HG03039 (cell line): Measurements from ENCODE around the gene DTNB.
"Not testable (repeated sequence)": the region's sequence is repeated elsewhere in the genome, so short reads cannot be mapped to it uniquely, and the experiment has no call there.

Experiments
- ATAC-seq: cut with Tn5 transposase; IDR thresholded peaks from one replicate; pipeline ENCODE4 v1.9.1; 2021; ENCODE audit warnings: mild to moderate bottlenecking, moderate library complexity; ENCODE audit not compliant: unreplicated experiment

Gene DTNB

DNA sequence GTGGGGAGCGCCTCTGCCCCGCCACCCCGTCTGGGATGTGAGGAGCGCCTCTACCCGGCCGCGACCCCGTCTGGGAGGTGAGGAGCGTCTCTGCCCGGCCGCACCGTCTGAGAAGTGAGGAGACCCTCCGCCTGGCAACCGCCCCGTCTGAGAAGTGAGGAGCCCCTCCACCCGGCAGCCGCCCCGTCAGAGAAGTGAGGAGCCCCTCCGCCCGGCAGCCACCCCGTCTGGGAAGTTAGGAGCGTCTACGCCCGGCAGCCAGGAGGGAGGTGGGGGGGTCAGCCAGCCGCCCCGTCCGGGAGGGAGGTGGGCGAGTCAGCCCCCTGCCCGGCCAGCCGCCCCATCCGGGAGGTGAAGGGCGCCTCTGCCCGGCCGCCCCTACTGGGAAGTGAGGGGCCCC, 39.6 kb downstream of the DTNB start:
- ATAC-seq = not testable (repeated sequence)

DNA sequence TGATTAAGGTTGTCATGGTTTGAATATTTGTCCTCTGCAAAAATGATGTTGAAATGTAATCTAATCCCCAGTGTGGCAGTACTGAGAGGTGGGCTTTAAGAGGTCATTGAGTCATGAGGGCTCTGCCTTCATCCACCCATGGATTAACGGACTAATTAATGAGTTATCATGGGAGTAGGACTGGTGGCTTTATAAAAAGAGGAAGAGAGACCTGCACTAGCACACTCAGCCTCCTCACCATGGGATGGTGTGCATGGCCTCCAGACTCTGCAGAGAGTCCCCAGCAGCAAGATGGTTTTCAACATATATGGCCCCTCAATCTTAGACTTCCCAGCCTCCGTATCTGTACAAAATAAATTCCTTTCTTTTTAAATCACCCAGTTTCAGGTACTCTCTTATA, 41.0 kb downstream of the DTNB start:
- no peak for ATAC-seq

DNA sequence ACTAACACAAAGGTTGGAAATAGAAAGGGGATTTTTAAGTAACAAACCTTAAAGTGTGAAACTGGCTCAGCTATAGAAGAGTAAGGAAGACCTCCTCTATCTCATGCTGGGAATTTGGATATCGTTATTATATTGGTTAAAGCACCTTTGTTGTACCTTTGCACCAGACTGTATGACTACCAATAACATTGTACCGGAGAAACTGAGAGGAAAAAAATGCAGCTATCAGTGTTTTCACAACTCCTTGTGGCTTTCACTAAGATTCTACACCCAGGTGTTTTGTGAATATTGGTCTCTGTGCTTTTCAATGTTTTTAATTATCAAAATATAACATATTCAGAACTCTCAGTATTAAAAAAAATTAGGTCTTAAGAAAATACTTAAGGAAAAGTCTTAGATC, 48.7 kb downstream of the DTNB start:
- ATAC-seq = no peak

DNA sequence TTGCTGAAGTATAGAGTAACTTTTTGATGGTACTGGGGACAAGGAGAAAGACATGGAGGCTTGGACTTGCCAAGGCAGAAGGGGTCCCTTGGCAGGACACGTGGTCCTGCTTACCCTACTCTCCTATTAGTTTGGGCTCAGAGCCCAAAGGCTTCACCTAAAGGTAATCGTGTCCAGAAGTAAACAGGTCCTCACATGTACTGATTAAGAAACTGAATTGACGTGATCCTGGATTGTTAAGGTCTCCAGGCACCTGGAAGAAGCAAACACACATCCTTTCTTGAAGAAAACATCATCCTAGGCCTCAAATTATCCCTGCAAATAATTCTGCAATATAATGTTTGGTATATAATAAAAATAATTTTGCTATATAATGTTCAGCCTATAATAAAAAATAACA, 50.0 kb downstream of the DTNB start:
- ATAC-seq = no peak

DNA sequence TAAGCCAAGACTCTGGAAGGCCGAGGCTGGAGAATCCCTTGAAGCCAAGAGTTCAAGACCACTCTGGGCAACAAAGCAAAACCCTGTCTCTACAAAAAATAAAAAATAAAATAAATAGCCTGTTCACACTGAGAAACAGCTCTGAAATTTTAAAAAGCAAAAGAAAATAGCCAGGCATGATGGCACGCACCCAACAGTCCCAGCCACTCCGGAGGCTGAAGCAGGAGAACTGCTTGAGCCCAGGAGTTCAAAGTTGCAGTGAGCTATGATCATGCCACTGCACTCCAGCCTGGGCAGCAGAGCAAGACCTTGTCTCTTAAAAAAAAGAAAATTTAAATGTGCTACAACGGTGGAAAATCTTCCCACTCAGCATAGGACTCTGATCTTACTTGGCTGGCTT, 52.7 kb downstream of the DTNB start:
- ATAC-seq = no peak

DNA sequence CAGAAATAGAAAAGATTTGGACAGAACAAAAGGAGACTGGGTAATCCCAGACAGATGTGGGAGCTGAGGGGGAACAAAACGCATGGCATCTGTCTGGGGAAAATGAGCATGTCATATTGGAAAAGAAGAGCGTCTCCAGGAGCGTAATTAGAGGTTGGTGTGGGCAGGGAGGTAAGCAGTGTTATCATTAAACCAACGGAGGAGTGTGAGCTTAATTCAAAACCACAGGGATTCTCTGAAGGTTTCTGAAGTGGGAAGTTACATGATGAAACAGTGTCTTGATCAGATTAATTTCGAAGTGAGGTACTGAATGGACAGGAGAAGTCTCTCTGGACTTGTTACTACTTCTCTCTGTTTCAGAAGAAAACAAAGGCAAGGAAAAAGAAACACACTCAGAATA, 53.3 kb downstream of the DTNB start:
- no peak for ATAC-seq

DNA sequence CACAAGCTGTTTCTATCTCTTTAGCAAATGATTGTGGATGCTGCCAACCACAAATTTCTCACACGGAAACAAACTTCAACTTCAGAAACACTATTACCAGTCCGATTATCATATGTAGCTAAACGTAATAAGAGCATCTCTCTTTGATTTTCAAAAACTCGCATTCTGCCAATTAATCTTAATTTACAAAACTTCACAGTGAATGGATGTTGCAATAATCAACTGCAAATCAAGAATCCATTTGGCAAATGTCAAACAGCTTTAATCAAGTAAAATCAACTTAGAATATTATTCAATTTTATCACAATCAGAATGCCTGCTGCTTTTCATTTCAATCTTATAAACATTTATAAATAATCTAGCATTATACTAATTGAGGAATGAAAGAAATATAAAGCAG, 54.2 kb downstream of the DTNB start:
- no peak for ATAC-seq

DNA sequence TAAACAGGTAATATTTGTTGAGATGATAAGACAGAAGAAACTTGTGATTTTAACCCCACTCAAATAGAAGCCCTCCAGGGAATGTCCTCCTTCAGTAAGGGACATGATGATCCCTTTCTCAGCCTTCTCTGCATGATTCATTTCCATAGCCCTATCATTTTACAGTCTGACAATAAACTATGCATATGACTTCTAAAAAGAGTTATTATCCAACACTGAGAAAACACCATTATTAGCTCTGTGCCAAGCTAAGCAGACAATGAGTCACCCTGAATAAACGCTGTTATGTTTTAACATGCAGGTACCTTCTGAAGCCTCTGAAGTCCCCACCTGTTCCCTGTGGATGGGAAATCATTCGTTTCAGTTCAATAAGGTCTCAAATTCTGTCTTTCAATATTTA, 54.7 kb downstream of the DTNB start:
- ATAC-seq = no peak

DNA sequence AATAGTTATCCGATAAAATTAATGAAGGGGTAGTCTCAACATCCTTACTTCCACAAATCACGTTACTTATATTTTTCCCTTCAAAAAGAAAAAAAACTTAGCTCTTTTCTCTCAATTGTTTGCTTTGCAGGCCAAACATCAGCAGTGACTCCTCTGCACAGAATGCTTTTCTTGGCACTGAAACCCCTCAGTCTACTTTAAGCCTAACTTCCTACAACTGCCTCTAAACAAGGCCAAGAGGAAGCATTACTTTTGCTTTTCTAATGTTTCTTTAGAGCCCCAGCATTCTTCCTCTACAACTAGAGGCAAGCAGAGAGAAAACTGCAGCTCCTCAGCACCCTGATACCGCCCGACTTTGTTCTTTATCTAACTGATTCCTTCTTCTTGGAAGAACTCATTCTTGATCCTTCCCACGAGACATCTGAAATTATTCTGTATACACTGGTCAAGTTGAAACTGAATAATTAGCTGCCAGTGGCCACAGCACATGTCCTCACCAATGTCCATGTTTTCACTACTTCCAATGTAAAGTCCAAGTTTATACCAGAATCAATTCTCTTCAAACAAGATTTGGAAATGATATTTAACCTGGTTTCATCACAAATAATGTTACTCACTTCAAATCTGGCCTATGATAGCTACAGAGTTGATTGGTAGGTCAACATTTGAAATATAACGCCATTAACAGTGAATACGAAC, 55.3 kb downstream of the DTNB start:
- no peak for ATAC-seq

DNA sequence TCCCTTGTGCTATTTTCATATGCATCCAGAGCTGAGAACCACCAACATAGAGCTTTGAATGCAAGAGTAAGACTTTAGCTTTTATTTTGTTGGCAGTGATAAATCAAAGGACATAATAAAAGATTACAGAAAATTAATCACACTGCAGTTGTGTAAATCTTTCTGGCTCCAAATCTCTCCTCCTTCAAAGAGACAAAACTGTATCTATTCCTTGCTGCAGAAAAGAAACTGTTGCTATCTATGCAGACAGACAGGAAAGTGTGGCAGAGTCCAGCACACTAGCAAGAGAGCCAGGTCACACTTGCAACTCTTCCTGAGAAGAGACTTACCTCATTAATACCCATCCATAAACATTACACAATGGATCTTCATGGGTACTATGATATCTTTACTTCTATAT, 57.5 kb downstream of the DTNB start:
- no peak for ATAC-seq

DNA sequence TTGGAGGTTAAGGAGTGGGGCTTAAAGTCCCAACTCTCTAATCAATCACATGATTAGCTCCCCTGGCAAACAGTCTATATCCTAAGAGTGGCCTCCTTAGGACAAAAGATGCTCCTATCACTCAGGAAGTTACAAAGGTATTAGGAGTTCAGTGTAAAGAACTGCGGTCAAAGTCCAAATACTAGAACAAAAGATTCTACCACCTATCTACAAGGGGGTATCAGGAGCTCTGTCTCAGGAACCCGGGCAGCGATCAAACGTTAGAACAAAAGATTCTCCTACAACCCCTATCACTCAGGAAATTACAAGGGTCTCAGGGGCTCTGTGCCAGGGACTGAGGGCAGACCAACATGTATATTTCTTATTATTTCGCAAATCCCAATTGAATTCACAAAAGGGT, 58.0 kb downstream of the DTNB start:
- ATAC-seq = no peak

DNA sequence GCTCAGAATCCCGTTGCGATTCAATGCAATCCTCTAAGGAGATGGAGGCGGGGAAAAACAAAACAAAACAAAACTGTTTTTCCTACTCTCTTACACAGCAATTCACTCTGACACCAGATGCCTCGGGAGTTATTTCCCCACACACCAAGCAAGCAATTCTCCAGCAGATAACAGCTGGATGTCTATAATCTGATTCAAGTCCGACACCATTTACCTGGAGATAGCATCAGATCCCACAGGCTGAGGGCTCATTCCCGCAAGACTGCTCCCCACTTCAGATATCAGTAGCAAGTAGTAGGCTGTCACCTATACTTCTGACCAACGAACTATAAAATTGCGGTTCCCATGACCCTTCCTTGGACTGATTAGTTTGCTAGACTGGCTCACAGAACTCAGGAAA, 58.7 kb downstream of the DTNB start:
- ATAC-seq = no peak

DNA sequence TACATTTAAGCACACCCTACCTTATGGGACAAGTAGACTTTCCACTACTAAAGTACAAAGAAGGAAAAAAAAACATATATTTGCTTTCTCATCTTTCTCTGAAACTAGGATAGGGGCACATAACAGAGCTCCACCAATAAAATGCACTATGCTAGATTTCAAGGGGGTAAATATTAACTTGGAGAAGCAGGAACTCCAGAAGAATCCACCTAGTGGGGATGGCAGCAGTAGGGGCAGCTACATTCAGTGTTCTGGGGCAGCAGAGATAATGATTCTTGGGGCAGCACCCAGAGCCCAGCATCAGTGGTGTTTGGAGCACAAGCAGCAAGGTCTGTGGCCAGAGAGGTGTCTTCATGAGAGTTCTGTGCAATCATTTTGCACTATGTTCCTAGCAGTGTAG, 64.7 kb downstream of the DTNB start:
- ATAC-seq = no peak

DNA sequence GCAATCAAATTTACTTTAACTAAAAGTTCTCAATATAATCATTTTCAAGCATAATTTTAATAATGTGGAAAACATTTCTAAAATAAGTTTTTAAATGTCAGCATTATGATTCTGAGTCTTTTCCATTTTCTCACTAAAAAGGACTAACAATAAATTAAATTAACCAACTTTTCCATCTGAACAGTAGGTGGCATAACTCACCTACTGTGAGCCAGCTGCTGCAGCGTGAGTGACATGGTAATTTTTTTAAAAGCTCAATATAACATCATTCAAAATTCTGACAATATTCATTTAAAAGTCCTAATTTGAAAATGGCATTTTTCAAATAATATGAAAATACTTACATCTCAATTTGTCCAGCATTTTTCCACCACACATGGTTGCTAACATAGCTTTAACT, 66.5 kb downstream of the DTNB start:
- no peak for ATAC-seq

DNA sequence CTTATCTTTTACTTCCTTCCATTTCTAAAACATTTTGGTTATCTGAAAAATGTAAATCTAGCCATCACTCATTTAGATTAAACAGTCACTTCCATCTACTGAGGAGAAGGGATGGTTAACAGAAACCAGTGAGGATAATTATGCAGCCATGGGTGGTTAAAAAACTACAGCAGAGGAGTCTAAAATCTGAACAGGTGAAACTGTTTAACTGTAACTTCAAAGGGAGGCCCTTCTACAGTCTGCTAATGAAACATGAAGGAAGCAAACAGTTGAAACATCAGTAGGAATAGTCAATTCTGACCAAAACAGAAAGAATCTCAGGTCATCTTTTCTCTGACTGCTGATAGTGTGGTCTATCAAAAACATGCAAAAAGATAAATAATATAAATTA, 71.0 kb downstream of the DTNB start:
- ATAC-seq = no peak

DNA sequence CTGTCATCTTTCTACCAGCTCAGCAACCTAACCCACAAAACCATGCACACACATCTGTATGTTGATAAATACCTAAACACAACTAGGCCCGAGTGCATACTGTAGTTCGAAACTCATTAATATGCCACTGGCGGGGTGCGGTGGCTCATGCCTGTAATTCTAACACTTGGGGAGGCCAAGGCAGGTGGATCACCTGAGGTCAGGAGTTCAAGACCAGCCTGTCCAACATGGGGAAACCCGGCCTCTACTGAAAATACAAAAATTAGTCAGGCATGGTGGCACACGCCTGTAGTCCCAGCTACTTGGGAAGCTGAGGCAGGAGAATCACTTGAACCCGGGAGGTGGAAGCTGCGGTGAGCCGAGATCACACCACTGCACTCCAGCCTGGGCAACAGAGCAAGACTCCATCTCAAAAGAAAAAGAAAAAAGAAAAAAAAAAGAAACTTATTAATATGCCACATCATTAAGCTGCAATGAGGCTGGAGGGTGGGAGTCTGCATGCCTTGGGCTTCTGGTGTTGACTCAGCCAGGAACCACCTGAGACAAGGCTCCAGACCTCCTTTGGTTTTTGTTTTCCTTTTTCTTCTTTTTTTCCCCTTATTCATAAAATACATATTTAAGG, 71.6 kb downstream of the DTNB start:
- ATAC-seq = not testable (repeated sequence)

DNA sequence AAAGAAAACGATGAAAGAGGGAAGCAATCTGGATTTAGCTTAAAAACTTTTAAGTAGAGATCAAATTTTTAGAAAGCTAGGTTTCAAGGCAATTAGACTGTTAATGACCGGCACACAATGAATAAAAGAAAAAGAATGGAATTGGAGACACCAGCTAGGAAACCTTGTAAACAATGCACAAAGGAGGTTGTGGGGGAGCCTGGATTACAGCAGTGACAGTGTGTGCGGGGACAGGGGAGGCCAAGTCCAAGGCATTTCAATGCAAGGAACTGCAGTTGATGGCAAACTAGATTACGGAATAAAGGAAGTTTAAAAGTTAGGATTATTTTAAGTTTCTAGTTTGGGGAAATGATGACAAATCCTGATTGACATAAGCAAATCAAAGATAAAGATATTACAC, 74.5 kb downstream of the DTNB start:
- no peak for ATAC-seq

DNA sequence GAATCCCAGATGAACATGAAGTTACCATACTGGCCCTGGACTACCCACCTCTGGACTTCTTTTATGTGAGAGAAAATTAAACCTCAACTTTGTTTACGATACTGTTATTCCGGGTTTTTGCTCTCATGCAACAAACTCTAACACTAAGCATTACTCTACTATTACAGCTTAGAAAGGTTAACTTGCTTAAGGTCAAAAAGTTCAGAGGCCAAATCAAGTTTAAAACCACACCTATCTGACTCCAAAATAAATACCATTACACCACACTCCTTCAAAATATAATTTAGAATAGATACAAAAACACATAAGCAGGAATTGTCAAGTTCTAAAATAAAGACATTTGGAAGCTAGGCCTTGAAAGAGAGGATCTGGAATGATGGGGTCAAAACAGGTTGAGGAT, 75.0 kb downstream of the DTNB start:
- ATAC-seq = no peak

DNA sequence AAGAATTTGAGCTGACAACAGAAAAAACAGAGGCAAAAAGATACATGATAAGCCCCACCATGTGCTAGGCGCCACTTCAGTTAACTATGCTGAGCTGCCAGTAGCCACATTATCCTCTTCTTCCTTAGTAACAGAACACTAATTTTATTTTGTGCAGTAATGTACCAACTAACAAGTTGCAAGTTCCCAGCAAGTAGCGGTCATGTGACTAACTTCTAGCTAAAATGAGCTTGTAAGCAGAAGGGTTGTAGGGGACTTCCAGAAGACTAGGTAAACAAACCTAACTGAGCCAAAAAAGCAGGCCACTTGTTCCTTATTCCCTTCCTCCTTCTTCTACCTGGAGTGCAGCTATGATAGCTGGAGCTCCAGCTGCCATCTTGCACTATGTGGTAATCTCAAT, 75.5 kb downstream of the DTNB start:
- ATAC-seq = no peak

DNA sequence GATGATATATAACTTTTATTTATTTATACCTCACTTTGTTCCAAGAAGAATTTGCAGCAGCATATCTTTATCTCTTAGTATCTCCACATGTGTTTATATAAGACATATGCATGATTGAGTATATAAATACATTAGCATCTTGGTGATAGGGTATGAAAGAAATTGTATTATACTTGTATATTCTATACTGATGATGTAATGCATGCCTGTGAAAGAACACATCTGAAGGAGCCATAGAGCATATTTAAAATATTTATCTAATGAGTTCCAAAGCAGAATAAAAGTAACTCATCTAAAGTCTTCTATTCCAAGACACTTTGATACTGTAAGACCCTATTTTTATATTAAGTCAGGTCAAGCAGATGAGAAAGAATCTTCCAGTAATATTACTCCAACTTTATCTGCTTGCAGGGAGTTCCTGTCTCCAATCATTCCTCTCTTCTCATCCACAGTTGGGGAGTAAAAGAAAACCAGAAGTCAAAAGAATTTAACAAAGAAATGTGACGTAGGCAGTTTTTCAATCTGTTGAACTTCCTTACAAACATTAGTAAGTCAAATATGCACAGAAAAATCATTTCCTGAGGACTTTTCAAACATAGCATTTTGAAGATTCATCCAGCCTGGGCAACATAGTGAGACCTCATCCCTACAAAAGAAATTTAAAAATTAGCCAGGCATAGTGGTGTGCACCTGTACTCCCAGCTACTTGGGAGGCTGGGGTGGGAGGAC, 76.7 kb downstream of the DTNB start:
- ATAC-seq = no peak

DNA sequence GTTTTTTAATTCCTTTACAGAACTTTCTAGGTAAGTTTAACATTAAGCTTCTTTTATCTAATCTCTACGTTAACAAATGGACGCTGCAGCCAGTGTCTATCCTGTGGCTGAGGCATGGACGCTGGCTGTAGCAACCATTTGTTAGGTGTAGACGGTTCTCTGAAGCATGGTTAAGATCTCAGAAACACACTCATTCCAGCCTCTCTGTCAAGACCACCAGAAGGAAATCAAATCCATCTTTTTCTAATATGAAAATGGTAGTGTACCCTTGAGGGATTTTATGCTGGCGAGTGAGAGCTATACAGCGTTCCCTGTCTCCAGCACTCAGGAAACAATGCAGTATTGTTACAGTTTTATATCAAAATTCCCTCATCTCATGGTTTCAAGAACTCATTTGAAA, 78.0 kb downstream of the DTNB start:
- ATAC-seq = no peak

DNA sequence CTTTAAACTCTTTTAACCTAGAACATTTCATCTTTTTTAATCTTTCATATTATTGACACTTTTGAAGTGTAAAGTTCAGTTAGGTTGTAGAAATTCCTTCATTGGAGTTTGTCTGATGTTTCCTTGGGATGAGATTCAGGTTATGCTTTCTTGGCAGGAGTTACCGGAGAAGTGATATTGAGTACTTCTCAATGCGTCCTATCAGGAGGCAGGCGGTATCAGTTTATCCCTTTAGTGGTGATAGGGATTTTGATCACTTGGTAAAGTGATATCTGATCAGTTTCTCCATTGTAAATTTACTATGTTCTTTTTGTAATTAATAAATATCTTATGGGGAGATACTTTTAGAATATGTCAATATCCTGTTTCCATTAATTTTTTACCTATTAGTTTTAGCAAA, 78.4 kb downstream of the DTNB start:
- no peak for ATAC-seq
